WTC11 (cell line): ENCODE data around the gene UNC79. TPM values are rescaled to one million over a fixed set of nuclear protein-coding genes. Genes with fewer than 3 reads are reported as not detected.
"Not testable (repeated sequence)": the region's sequence is repeated elsewhere in the genome, so short reads cannot be mapped to it uniquely, and the experiment has no call there.

Source experiments
- ATAC-seq: fragments of 200-7000 bp; cut with Tn5 transposase; 2 replicates; pipeline ENCODE4 v1.10.0; 2021; ENCODE audit warnings: mild to moderate bottlenecking, moderate library complexity
- CTCF ChIA-PET: fragments of 300-600 bp; sonication (Branson Sonifier 250); formaldehyde crosslinking; loops from one replicate; lab custom pipeline; 2021; ENCODE audit warnings: antibody characterized with exemption; lab: Charles Lee
- POLR2A ChIA-PET: fragments of 350-600 bp; sonication (Branson Sonifier 250); formaldehyde crosslinking; loops from one replicate; lab custom pipeline; 2021; ENCODE audit warnings: antibody characterized with exemption; lab: Charles Lee
- DNase-seq: peaks from one replicate; pipeline ENCODE4 v3.0.0; 2021; ENCODE audit warnings: low spot score
- H3K27ac Mint-ChIP-seq: 2 replicates; pipeline ENCODE4 v1.8.0; 2021; ENCODE audit warnings: mixed read lengths
- H3K27me3 Mint-ChIP-seq: 2 replicates; pipeline ENCODE4 v1.8.0; 2021; ENCODE audit warnings: low read depth, mild to moderate bottlenecking, moderate library complexity, mixed read lengths
- H3K36me3 Mint-ChIP-seq: 2 replicates; pipeline ENCODE4 v1.8.0; 2021; ENCODE audit warnings: mixed read lengths
- H3K4me1 Mint-ChIP-seq: 2 replicates; pipeline ENCODE4 v1.8.0; 2022; ENCODE audit warnings: mixed read lengths
- H3K4me3 Mint-ChIP-seq: 2 replicates; pipeline ENCODE4 v1.8.0; 2021; ENCODE audit warnings: mild to moderate bottlenecking, moderate library complexity, mixed read lengths
- H3K9me3 Mint-ChIP-seq: 2 replicates; pipeline ENCODE4 v1.8.0; 2021; ENCODE audit warnings: mixed read lengths
- CBFB ChIP-seq: sonication (generic); formaldehyde crosslinking; IDR thresholded peaks from 2 replicates; pipeline ENCODE4 v1.8.1; 2022; ENCODE audit warnings: mild to moderate bottlenecking, low read depth, missing genetic modification reagents
- CREB1 ChIP-seq: sonication (generic); formaldehyde crosslinking; IDR thresholded peaks from 2 replicates; pipeline ENCODE4 v1.8.0; 2023; ENCODE audit warnings: mild to moderate bottlenecking, missing genetic modification reagents
- EMX1 ChIP-seq: fragments of 250-450 bp; sonication (Bioruptor Pico); IDR thresholded peaks from 2 replicates; pipeline ENCODE4 v1.8.0; 2021; ENCODE audit warnings: mild to moderate bottlenecking
- ESRRA ChIP-seq: sonication (generic); formaldehyde crosslinking; IDR thresholded peaks from 2 replicates; pipeline ENCODE4 v1.8.1; 2022; ENCODE audit warnings: mild to moderate bottlenecking, missing genetic modification reagents, borderline replicate concordance
- FOXJ3 ChIP-seq: sonication (generic); formaldehyde crosslinking; IDR thresholded peaks from 2 replicates; pipeline ENCODE4 v1.9.0; 2021; ENCODE audit warnings: missing genetic modification reagents, mild to moderate bottlenecking, borderline replicate concordance
- IRF2 ChIP-seq: sonication (generic); formaldehyde crosslinking; IDR thresholded peaks from 2 replicates; pipeline ENCODE4 v1.8.0; 2022; ENCODE audit warnings: low read depth, missing genetic modification reagents, borderline replicate concordance
- KAT7 ChIP-seq: sonication (generic); formaldehyde crosslinking; IDR thresholded peaks from 2 replicates; pipeline ENCODE4 v1.8.1; 2023; ENCODE audit warnings: missing genetic modification reagents, mild to moderate bottlenecking, borderline replicate concordance
- NFATC4 ChIP-seq: fragments of 250-450 bp; sonication (Bioruptor Pico); IDR thresholded peaks from 2 replicates; pipeline ENCODE4 v1.9.0; 2021; ENCODE audit warnings: mild to moderate bottlenecking
- NFYB ChIP-seq: sonication (generic); formaldehyde crosslinking; conservative IDR thresholded peaks from 2 replicates; pipeline ENCODE4 v1.8.0; 2022; ENCODE audit warnings: low read depth, missing genetic modification reagents
- NR3C1 ChIP-seq: sonication (generic); formaldehyde crosslinking; conservative IDR thresholded peaks from 2 replicates; pipeline ENCODE4 v1.8.1; 2023; ENCODE audit warnings: low read depth, mild to moderate bottlenecking, missing genetic modification reagents
- SOX15 ChIP-seq: fragments of 250-450 bp; sonication (Bioruptor Pico); IDR thresholded peaks from 2 replicates; pipeline ENCODE4 v1.9.0; 2021; ENCODE audit warnings: mild to moderate bottlenecking
- TEAD1 ChIP-seq: sonication (generic); formaldehyde crosslinking; IDR thresholded peaks from 2 replicates; pipeline ENCODE4 v1.8.0; 2022; ENCODE audit warnings: mild to moderate bottlenecking, missing genetic modification reagents
- ZBTB43 ChIP-seq: sonication (generic); formaldehyde crosslinking; IDR thresholded peaks from 2 replicates; pipeline ENCODE4 v1.8.1; 2023; ENCODE audit warnings: mild to moderate bottlenecking, missing genetic modification reagents
- ZNF219 ChIP-seq: sonication (generic); formaldehyde crosslinking; IDR thresholded peaks from 2 replicates; pipeline ENCODE4 v1.8.0; 2023; ENCODE audit warnings: missing genetic modification reagents, mild to moderate bottlenecking, borderline replicate concordance
- ZNF317 ChIP-seq: sonication (generic); formaldehyde crosslinking; IDR thresholded peaks from 2 replicates; pipeline ENCODE4 v1.8.1; 2023; ENCODE audit warnings: low read depth, mild to moderate bottlenecking, moderate library complexity, missing genetic modification reagents, borderline replicate concordance
- ZNF423 ChIP-seq: fragments of 250-450 bp; sonication (Bioruptor Pico); IDR thresholded peaks from 2 replicates; pipeline ENCODE4 v2.1.2; 2022; ENCODE audit warnings: mild to moderate bottlenecking, moderate library complexity
- total RNA-seq: library from RNA; stranded (reverse); gene quantifications from 3 replicates; pipeline ENCODE4 v1.2.3, GENCODE V29; 2021
- TF ChIP-seq, protein P1 (sequence below): fragments of 250-450 bp; sonication (Bioruptor Pico); IDR thresholded peaks from 2 replicates; pipeline ENCODE4 v1.9.0; 2021; ENCODE audit warnings: mild to moderate bottlenecking, borderline replicate concordance
- TF ChIP-seq, protein P2 (sequence below): sonication (generic); formaldehyde crosslinking; IDR thresholded peaks from 2 replicates; pipeline ENCODE4 v1.8.1; 2023; ENCODE audit warnings: mild to moderate bottlenecking, missing genetic modification reagents, moderate library complexity
- TF ChIP-seq, protein P3 (sequence below): sonication (generic); formaldehyde crosslinking; IDR thresholded peaks from 2 replicates; pipeline ENCODE4 v1.8.0; 2022; ENCODE audit warnings: missing genetic modification reagents

The UNC79 gene
- total RNA-seq, 1 experiment from 2014 or later: 2.1 TPM

DNA sequence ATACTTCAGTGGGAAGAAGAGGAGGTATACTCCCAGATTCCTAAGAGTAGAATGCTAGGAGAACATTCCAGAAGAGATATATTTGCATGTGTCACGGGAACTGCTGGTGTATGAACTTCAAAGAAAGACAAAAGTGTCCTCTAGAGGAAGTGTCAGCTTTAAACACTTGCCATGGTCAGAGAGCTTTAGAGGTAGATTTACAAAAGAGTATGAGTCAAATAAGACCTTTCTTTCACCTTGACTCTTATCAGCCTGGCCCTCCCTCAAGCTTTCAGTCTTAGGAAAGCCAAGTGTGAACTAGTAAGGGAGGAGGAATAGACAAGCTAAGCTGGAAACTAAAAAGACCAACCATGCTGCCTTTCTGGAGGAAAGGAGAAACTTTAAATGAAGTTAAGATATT, 49.1 kb upstream of the UNC79 start:
- POLR2A ChIA-PET: no interaction called here
- Mint-ChIP-seq H3K27ac (no peak overlapping the region), H3K27me3 (peaks cover 3% of the 10 kb centered on the region), H3K36me3 (peaks cover 3% of the 10 kb centered on the region; the same call in 1 of the 2 replicates), H3K9me3 (peaks cover 17% of the 10 kb centered on the region), H3K4me1 (no peaks in the 10 kb centered on the region), H3K4me3 (no peak overlapping the region)
- no peak for DNase-seq
- CTCF ChIA-PET: no interaction called here
- ATAC-seq: no peak
- TF ChIP-seq NFATC4 (CRISPR knock-in tag) (no peak), IRF2 (CRISPR knock-in tag) (no peak), FOXJ3 (CRISPR knock-in tag) (no peak), ZNF219 (no peak), EMX1 (no peak), ESRRA (CRISPR knock-in tag) (no peak), CBFB (CRISPR knock-in tag) (no peak), CREB1 (CRISPR knock-in tag) (no peak), ZNF423 (CRISPR knock-in tag) (no peak), SOX15 (CRISPR knock-in tag) (no peak), NR3C1 (no peak), ZNF317 (no peak), NFYB (CRISPR knock-in tag) (no peak), KAT7 (CRISPR knock-in tag) (no peak)
- TF ChIP-seq, protein P1, sequence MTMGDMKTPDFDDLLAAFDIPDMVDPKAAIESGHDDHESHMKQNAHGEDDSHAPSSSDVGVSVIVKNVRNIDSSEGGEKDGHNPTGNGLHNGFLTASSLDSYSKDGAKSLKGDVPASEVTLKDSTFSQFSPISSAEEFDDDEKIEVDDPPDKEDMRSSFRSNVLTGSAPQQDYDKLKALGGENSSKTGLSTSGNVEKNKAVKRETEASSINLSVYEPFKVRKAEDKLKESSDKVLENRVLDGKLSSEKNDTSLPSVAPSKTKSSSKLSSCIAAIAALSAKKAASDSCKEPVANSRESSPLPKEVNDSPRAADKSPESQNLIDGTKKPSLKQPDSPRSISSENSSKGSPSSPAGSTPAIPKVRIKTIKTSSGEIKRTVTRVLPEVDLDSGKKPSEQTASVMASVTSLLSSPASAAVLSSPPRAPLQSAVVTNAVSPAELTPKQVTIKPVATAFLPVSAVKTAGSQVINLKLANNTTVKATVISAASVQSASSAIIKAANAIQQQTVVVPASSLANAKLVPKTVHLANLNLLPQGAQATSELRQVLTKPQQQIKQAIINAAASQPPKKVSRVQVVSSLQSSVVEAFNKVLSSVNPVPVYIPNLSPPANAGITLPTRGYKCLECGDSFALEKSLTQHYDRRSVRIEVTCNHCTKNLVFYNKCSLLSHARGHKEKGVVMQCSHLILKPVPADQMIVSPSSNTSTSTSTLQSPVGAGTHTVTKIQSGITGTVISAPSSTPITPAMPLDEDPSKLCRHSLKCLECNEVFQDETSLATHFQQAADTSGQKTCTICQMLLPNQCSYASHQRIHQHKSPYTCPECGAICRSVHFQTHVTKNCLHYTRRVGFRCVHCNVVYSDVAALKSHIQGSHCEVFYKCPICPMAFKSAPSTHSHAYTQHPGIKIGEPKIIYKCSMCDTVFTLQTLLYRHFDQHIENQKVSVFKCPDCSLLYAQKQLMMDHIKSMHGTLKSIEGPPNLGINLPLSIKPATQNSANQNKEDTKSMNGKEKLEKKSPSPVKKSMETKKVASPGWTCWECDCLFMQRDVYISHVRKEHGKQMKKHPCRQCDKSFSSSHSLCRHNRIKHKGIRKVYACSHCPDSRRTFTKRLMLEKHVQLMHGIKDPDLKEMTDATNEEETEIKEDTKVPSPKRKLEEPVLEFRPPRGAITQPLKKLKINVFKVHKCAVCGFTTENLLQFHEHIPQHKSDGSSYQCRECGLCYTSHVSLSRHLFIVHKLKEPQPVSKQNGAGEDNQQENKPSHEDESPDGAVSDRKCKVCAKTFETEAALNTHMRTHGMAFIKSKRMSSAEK (CRISPR knock-in tag): no peak
- TF ChIP-seq, protein P2, sequence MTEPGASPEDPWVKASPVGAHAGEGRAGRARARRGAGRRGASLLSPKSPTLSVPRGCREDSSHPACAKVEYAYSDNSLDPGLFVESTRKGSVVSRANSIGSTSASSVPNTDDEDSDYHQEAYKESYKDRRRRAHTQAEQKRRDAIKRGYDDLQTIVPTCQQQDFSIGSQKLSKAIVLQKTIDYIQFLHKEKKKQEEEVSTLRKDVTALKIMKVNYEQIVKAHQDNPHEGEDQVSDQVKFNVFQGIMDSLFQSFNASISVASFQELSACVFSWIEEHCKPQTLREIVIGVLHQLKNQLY (CRISPR knock-in tag): no peak

DNA sequence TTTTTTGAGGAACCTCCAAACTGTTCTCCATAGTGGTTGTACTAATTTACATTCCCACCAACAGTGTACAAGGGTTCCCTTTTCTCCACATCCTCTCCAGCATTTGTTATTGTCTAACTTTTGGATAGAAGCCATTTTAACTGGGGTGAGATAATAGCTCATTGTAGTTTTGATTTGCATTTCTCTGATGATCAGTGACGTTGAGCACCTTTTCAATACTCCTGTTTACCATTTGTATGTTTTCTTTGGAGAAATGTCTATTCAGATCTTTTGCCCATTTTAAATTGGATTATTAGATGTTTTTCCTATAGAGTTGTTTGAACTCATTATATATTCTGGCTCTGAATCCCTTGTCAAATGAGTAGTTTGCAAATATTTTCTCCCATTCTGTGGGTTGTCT, 46.5 kb upstream of the UNC79 start:
- CTCF ChIA-PET, H3K36me3 Mint-ChIP-seq, H3K4me3 Mint-ChIP-seq, H3K27ac Mint-ChIP-seq, ATAC-seq, POLR2A ChIA-PET, H3K27me3 Mint-ChIP-seq, H3K4me1 Mint-ChIP-seq, DNase-seq: not testable (repeated sequence)
- H3K9me3 Mint-ChIP-seq: peaks cover 17% of the 10 kb centered on the region

DNA sequence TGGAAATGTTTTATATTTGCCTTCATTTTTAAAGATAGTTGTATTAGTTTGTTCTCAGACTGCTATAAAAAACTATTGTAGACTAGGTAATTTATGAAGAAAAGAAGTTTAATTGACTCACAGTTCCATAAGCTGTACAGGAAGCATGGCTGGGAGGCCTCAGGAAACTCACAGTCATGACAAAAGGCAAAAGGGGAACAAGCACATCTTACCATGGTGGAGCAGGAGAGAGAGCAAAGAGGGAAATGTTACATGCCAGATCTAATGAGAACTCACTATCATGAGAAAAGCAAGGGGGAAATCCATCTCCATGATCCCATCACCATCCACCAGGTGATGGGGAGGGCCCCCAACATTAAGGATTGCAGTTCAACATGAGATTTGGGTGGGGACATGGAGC, 35.5 kb upstream of the UNC79 start:
- no peak overlapping the region for H3K27ac Mint-ChIP-seq
- no peak for ATAC-seq

More for the DNA sequence above, 35.5 kb upstream of the UNC79 start:
- Mint-ChIP-seq H3K36me3 (peaks cover 6% of the 10 kb centered on the region), H3K4me3 (no peak overlapping the region), H3K4me1 (no peaks in the 10 kb centered on the region), H3K27me3 (no peaks in the 10 kb centered on the region; the same call in 1 of the 2 replicates), H3K9me3 (peaks cover 15% of the 10 kb centered on the region)
- CTCF ChIA-PET: no interaction called here
- TF ChIP-seq ZBTB43 (CRISPR knock-in tag): no peak
- TF ChIP-seq, protein P3, sequence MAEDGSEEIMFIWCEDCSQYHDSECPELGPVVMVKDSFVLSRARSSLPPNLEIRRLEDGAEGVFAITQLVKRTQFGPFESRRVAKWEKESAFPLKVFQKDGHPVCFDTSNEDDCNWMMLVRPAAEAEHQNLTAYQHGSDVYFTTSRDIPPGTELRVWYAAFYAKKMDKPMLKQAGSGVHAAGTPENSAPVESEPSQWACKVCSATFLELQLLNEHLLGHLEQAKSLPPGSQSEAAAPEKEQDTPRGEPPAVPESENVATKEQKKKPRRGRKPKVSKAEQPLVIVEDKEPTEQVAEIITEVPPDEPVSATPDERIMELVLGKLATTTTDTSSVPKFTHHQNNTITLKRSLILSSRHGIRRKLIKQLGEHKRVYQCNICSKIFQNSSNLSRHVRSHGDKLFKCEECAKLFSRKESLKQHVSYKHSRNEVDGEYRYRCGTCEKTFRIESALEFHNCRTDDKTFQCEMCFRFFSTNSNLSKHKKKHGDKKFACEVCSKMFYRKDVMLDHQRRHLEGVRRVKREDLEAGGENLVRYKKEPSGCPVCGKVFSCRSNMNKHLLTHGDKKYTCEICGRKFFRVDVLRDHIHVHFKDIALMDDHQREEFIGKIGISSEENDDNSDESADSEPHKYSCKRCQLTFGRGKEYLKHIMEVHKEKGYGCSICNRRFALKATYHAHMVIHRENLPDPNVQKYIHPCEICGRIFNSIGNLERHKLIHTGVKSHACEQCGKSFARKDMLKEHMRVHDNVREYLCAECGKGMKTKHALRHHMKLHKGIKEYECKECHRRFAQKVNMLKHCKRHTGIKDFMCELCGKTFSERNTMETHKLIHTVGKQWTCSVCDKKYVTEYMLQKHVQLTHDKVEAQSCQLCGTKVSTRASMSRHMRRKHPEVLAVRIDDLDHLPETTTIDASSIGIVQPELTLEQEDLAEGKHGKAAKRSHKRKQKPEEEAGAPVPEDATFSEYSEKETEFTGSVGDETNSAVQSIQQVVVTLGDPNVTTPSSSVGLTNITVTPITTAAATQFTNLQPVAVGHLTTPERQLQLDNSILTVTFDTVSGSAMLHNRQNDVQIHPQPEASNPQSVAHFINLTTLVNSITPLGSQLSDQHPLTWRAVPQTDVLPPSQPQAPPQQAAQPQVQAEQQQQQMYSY (CRISPR knock-in tag): no peak
- TF ChIP-seq ZNF219: no peak
- no peak for TF ChIP-seq TEAD1 (CRISPR knock-in tag)
- no peak for TF ChIP-seq SOX15 (CRISPR knock-in tag)
- POLR2A ChIA-PET: no interaction called here
- DNase-seq: no peak
